Measurements from ENCODE around the gene ADCY2. TPM values are rescaled to one million over a fixed set of nuclear protein-coding genes. Genes with fewer than 3 reads are reported as not detected.
A peak's percentile ranks its signal among the peaks of the same experiment; 100 is the strongest.

ADCY2 gene
- total RNA-seq, 6 experiments from 2014 or later: 0.93 TPM; not detected in 5

- ATAC-seq (peak in 1 of 4 donors; percentile 28), DNase-seq (no peak)
- TF ChIP-seq CTCF (IDR thresholded peaks at IDR 0.05) (peak in 3 of 4 donors; percentile 21 to 29 (median 23)), POLR2A (IDR thresholded peaks at IDR 0.05) (no peak)
- no peak overlapping the region for H3K4me3 ChIP-seq
- H3K27me3 ChIP-seq: no peaks in the 10 kb centered on the region
- no peak overlapping the region for H3K27ac ChIP-seq
- no peaks in the 10 kb centered on the region for H3K4me1 ChIP-seq
- H3K36me3 ChIP-seq: no peaks in the 10 kb centered on the region
- no peaks in the 10 kb centered on the region for H3K9me3 ChIP-seq
- intact Hi-C loops (cut with DNase I): no loop called here
- 80% methylated on average over 2 of the region's 2 CpGs for WGBS (ENCODE audit: insufficient coverage, low coverage, low lambda C conversion rate, missing lambda C conversion rate)
Observed at GRCh38 chr5:7805379-7805778, 409.4 kb downstream of the ADCY2 start.

GRCh38 chr5:7808998-7809397 is 413.1 kb downstream of the ADCY2 start:
- ATAC-seq (no peak), DNase-seq (no peak)
- no peaks in the 10 kb centered on the region for H3K36me3 ChIP-seq
- TF ChIP-seq CTCF (IDR thresholded peaks at IDR 0.05): no peak
- TF ChIP-seq POLR2A (IDR thresholded peaks at IDR 0.05): no peak
- no peak overlapping the region for H3K4me3 ChIP-seq
- no peaks in the 10 kb centered on the region for H3K4me1 ChIP-seq
- H3K27ac ChIP-seq: no peak overlapping the region
- 71% methylated on average over 4 of the region's 4 CpGs for WGBS (ENCODE audit: insufficient coverage, low coverage, low lambda C conversion rate, missing lambda C conversion rate)
- H3K9me3 ChIP-seq: no peaks in the 10 kb centered on the region
- intact Hi-C loops (cut with DNase I): no loop called here
- no peaks in the 10 kb centered on the region for H3K27me3 ChIP-seq

GRCh38 chr5:7811715-7812114 is 415.8 kb downstream of the ADCY2 start:
- DNase-seq (no peak), ATAC-seq (no peak)
- WGBS (ENCODE audit: insufficient coverage, low coverage, low lambda C conversion rate, missing lambda C conversion rate): 47% methylated on average over 5 of the region's 5 CpGs
- no peak for TF ChIP-seq CTCF (IDR thresholded peaks at IDR 0.05)
- no peak for TF ChIP-seq POLR2A (IDR thresholded peaks at IDR 0.05)
- Histone ChIP-seq H3K9me3 (no peaks in the 10 kb centered on the region), H3K27me3 (no peaks in the 10 kb centered on the region), H3K27ac (no peak overlapping the region), H3K4me1 (no peaks in the 10 kb centered on the region), H3K36me3 (no peaks in the 10 kb centered on the region), H3K4me3 (no peak overlapping the region)
- intact Hi-C loops (cut with DNase I): no loop called here

GRCh38 chr5:7813007-7813406 is 417.1 kb downstream of the ADCY2 start:
- ATAC-seq (no peak), DNase-seq (no peak)
- no peak overlapping the region for H3K4me3 ChIP-seq
- no peak overlapping the region for H3K27ac ChIP-seq
- intact Hi-C loops (cut with DNase I): no loop called here
- TF ChIP-seq CTCF (IDR thresholded peaks at IDR 0.05) (no peak), POLR2A (IDR thresholded peaks at IDR 0.05) (no peak)
- no peaks in the 10 kb centered on the region for H3K4me1 ChIP-seq
- H3K36me3 ChIP-seq: no peaks in the 10 kb centered on the region
- H3K27me3 ChIP-seq: no peaks in the 10 kb centered on the region
- 24% methylated on average over 2 of the region's 2 CpGs for WGBS (ENCODE audit: insufficient coverage, low coverage, low lambda C conversion rate, missing lambda C conversion rate)
- no peaks in the 10 kb centered on the region for H3K9me3 ChIP-seq

- Histone ChIP-seq H3K4me1 (no peaks in the 10 kb centered on the region), H3K27me3 (no peaks in the 10 kb centered on the region), H3K36me3 (no peaks in the 10 kb centered on the region), H3K27ac (no peak overlapping the region), H3K9me3 (no peaks in the 10 kb centered on the region), H3K4me3 (no peak overlapping the region)
- WGBS (ENCODE audit: insufficient coverage, low coverage, low lambda C conversion rate, missing lambda C conversion rate): 55% methylated on average over 3 of the region's 3 CpGs
- no peak for DNase-seq
- no peak for ATAC-seq
- TF ChIP-seq POLR2A (IDR thresholded peaks at IDR 0.05) (no peak), CTCF (IDR thresholded peaks at IDR 0.05) (no peak)
- intact Hi-C loops (cut with DNase I): no loop called here
Observed at GRCh38 chr5:7813576-7813975, 417.6 kb downstream of the ADCY2 start.

Measured in right lobe of liver (tissue), 6 donors.